ENCODE results near the gene FAM25G.

FAM25G gene

GRCh38 chr10:47447209-47447608 is 44.3 kb downstream of the FAM25G start:
- DNase-seq = no peak

GRCh38 chr10:47445720-47446119 is 45.8 kb downstream of the FAM25G start:
- no peak for DNase-seq

GRCh38 chr10:47444047-47444446 is 47.5 kb downstream of the FAM25G start:
- DNase-seq = no peak

GRCh38 chr10:47443145-47443544 is 48.4 kb downstream of the FAM25G start:
- no peak for DNase-seq

- DNase-seq = no peak
Observed at GRCh38 chr10:47442351-47442750, 49.1 kb downstream of the FAM25G start.

- no peak for DNase-seq
Observed at GRCh38 chr10:47441938-47442337, 49.6 kb downstream of the FAM25G start.

GRCh38 chr10:47440207-47440606 is 51.3 kb downstream of the FAM25G start:
- DNase-seq = no peak

- DNase-seq = no peak
Observed at GRCh38 chr10:47438857-47439474, 52.5 kb downstream of the FAM25G start.

Data from activated CD4-positive, alpha-beta T cell treated with anti-CD3 and anti-CD28 coated beads, Interleukin-2, amount 50 U/mL, for 16 hours (primary cell).